ENCODE measurements around the gene C1orf87.
"Not testable (repeated sequence)": the region's sequence is repeated elsewhere in the genome, so short reads cannot be mapped to it uniquely, and the experiment has no call there.

C1orf87 gene

DNA sequence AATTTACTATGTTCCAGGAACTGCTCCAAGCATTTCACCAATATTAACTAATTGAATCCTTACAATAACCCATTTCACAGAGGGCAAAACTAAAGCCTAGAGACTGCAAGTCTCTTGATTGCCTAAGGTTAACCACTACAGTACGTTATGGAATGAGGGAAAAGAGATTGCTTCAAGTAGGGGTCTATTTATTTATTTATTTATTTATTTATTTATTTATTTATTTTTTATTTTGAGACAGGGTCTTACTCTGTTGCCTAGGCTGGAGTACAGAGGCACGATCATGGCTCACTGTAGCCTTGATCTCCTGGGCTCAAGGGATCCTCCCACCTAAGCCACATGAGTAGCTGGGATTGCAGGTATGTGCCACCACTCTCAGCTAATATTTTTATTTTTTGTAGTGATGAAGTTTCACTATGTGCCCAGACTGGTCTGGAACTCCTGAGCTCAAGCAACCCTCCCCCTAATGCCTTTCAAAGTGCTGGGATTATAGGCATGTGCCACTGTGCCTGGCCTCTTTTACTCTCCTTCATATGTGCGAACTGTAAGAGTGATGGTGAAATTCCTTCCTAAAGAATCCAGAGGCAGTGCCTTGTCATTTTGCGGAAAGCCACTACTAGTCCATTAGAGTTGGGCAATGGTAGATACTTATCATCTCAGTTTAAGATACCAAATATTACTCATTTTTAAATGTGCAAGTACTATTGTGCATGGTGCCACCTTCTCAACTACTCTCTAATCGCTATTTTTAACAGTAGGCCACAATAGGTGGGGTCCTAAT lies 81.3 kb downstream of the C1orf87 start:
- H3K4me1 Mint-ChIP-seq (ENCODE audit: low read depth): no peaks in the 10 kb centered on the region

DNA sequence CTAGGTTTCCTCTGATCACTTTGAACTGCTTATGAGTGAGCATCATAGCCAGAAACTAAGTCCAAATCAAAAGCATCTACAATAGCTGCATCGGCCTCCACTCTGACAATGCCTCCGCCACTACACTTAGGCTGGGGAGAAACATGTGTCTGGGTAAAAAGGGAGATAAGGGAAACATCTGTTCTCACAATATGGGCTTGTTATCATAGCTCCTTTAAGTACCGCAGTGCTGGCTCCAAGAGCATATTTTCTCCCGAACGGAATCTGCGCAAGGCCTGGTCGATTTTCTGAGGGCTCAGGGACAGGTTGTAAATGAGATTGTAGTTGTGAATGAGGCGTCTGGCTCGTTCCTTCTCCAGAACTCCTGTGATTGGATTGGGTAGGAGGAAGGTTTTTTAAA lies 83.1 kb downstream of the C1orf87 start:
- Mint-ChIP-seq H3K27ac (no peak overlapping the region), H3K27me3 (peaks cover 4% of the 10 kb centered on the region), H3K4me3 (no peak overlapping the region), H3K9me3 (no peaks in the 10 kb centered on the region), H3K36me3 (ENCODE audit: low read depth) (no peaks in the 10 kb centered on the region), H3K4me1 (ENCODE audit: low read depth) (no peaks in the 10 kb centered on the region)

More for the DNA sequence above, 81.3 kb downstream of the C1orf87 start:
- Mint-ChIP-seq H3K27me3 (peaks cover 15% of the 10 kb centered on the region), H3K36me3 (ENCODE audit: low read depth) (no peaks in the 10 kb centered on the region), H3K4me3 (no peak overlapping the region), H3K27ac (no peak overlapping the region), H3K9me3 (no peaks in the 10 kb centered on the region)

DNA sequence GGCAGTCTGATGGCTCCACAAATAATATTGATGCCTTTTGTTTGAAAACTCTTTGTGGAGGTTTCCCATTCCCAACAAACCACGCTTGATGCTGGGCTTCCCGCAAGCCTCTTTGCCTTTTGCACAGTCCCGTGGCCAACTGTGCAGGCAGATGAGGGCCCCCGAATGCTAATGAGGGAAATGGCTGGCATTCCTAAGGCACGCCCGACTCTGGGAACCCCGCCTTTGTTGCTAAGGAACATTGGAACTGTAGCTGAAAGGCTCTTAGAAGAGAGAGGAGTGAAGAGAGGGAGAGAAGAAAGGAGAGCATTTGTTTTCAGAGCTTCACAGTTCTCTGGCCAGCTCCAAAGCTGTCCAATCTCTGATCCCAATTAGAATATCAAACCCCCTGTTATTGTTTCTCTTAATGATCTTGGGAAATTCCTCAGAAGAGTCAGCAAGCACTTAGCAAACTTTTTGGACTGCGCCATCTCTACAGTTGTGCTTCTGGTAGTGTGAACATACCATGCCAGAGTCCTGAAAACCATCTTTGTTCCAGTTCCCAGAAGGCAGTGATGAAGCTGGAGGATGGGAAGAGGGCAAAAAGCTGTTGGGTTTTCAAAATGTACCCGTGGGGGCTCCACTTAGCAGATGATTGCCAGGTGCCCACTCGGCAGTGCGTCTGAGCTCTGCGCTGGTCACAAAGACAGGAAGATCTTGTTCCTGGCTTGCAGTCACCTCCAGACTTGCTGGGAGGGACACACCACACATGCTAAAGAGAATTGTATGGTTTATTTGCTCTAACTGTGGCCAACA lies 86.9 kb downstream of the C1orf87 start:
- peaks cover 3% of the 10 kb centered on the region for H3K27me3 Mint-ChIP-seq
- H3K4me1 Mint-ChIP-seq (ENCODE audit: low read depth): no peaks in the 10 kb centered on the region
- H3K4me3 Mint-ChIP-seq: no peak overlapping the region
- H3K27ac Mint-ChIP-seq: no peak overlapping the region
- H3K36me3 Mint-ChIP-seq (ENCODE audit: low read depth): no peaks in the 10 kb centered on the region
- no peaks in the 10 kb centered on the region for H3K9me3 Mint-ChIP-seq

DNA sequence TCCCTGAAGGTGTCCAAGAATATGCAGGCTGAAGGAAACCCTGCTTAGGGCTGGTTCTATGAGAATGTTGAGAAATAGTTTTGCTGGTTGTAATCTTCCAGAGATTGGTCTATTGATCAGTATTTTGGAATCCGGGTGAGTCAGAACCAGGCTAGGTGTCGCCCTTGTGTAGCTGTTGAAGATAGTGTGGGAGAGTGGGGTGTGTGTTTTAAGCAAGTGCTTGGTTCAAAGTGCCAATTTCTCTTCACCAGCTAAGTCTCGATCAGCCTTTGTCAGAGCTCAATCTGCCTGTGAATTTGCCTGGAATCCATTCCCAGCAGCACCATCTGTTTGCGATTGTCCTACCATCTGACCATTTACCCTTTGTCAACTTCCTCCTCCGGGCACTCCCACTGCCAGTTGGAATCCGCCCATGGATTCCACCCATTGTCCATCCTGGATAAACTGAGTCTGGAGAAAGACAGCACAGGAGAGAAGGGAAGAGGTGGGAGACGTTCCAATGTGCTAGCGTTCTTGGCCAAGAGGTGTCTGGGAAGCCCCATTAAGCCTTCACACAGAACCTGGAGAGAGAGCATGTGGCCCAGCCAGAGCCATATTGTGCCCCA lies 87.6 kb downstream of the C1orf87 start:
- peaks cover 3% of the 10 kb centered on the region for H3K27me3 Mint-ChIP-seq
- H3K9me3 Mint-ChIP-seq: no peaks in the 10 kb centered on the region
- no peaks in the 10 kb centered on the region for H3K4me1 Mint-ChIP-seq (ENCODE audit: low read depth)
- H3K27ac Mint-ChIP-seq: no peak overlapping the region
- H3K4me3 Mint-ChIP-seq: no peak overlapping the region
- no peaks in the 10 kb centered on the region for H3K36me3 Mint-ChIP-seq (ENCODE audit: low read depth)

DNA sequence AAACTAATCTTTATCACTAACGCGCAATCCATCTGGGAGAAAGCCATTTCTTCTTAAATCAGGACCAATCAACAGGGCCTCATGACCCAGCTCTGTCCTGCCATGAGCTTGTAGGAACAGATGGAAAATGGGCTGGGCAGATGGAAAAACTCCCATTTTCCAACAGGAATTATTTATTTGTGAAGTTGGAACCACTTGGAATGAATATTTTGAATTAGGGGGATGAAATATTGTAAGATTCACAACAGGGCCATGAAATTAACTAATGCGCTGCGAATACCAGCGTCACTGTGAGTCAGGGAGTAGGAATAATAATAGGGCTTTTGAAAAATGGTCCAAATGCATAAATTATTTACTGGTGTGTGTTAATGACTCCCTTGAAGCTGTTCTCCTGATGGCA lies 93.9 kb downstream of the C1orf87 start:
- no peaks in the 10 kb centered on the region for H3K36me3 Mint-ChIP-seq (ENCODE audit: low read depth)
- H3K9me3 Mint-ChIP-seq: no peaks in the 10 kb centered on the region
- no peak overlapping the region for H3K27ac Mint-ChIP-seq
- H3K4me3 Mint-ChIP-seq: no peak overlapping the region
- H3K27me3 Mint-ChIP-seq: peaks cover 17% of the 10 kb centered on the region
- H3K4me1 Mint-ChIP-seq (ENCODE audit: low read depth): no peaks in the 10 kb centered on the region

DNA sequence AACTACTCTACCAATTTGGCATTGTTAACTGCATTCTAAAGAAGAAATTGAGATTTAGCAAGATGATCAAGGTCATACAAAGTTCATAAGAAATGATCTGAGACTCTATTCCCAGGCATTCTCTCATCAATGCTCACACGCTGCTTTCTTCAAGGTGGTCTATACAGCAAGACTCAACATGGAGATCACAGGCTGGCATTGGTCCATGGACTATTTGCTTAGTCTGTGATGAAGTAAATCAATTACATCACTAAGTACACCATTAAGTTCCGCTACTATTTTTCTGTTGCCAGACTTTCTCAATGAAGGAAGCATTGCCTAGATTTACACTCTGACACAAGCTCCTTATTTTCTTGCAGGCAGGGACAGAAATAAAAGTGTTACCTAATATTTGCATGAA lies 95.1 kb downstream of the C1orf87 start:
- H3K27me3 Mint-ChIP-seq: peaks cover 21% of the 10 kb centered on the region
- no peaks in the 10 kb centered on the region for H3K9me3 Mint-ChIP-seq
- no peak overlapping the region for H3K27ac Mint-ChIP-seq
- no peak overlapping the region for H3K4me3 Mint-ChIP-seq
- no peaks in the 10 kb centered on the region for H3K4me1 Mint-ChIP-seq (ENCODE audit: low read depth)
- no peaks in the 10 kb centered on the region for H3K36me3 Mint-ChIP-seq (ENCODE audit: low read depth)

DNA sequence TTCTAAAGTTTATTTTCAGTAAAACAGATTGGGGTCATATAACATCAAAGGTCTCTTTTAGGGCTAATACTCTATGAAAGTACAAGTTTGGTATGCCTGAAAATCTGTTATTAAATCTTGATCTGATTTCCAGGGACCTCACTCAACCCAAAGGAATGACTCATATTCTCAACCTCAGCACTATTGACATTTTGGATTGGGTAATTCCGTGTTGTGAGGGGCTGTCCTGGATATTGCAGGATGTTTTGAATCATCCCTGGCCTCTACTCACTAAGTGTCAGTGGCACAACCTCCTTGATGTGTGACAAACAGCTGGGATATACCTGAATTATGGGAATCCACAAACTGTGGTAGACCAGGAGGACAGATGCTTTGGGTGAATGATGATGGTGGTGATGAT lies 95.5 kb downstream of the C1orf87 start:
- Mint-ChIP-seq H3K27me3 (peaks cover 26% of the 10 kb centered on the region), H3K4me1 (ENCODE audit: low read depth) (no peaks in the 10 kb centered on the region), H3K27ac (no peak overlapping the region), H3K4me3 (no peak overlapping the region), H3K9me3 (no peaks in the 10 kb centered on the region), H3K36me3 (ENCODE audit: low read depth) (no peaks in the 10 kb centered on the region)

DNA sequence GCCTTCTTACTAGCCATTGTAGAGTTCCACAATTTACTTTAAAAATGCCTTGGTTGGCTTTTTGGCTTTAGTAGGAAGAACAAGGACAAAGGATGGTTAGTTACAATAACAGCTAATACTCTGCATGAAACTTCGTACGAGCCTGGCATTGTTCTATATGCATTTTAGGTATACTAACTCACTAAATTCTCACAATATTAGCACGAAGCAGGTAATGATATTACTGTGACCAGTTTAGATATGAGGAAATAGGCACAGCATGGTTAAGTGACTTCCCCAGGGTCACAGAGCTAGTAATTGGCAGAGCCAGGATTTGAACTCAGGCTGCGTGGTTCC lies 96.5 kb downstream of the C1orf87 start:
- Mint-ChIP-seq H3K27me3 (peaks cover 32% of the 10 kb centered on the region), H3K4me3 (no peak overlapping the region), H3K4me1 (ENCODE audit: low read depth) (no peaks in the 10 kb centered on the region), H3K36me3 (ENCODE audit: low read depth) (no peaks in the 10 kb centered on the region), H3K27ac (no peak overlapping the region), H3K9me3 (no peaks in the 10 kb centered on the region)

DNA sequence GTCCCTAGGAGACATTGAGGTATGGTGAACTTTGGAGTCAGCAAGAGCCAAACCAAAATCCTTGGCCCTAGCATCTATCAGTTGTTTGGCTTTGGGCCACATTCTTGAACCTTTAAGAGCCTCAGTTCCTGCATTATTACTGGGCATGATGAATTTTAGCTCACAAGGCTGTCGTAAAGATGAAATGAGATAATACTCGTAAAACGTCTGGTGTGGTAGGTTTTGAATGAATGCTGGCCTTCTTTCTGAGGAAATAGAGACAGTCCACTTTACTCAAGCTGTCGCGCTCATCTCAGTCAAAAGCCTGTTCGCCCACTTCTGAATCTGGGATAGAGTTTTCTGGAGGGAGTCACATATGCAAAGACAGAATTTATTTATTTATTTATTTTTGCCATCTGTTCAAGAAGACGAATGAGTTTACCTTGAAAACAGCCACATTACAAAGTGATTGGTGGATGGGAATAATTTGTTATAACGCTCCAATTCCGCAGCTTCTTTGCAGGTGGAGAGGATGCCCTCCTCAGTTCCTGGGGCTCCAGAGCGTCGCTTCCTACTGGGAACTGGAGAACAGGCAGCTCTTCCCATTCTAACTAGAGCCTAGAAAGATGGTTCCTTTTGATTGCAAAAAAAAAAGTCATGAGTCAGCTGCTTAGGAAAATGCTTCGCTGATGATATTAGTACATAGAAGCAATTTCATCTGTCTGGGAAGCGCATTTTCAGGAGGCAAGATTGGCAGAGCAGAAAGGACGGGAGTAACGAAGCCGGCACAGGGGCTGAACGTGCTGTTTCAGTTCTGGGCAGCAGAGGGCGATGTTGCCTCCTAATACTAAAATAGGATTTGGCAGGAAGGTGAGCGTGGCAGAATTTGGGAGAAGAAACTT lies 97.1 kb downstream of the C1orf87 start:
- no peak overlapping the region for H3K4me3 Mint-ChIP-seq
- no peak overlapping the region for H3K27ac Mint-ChIP-seq
- peaks cover 33% of the 10 kb centered on the region for H3K27me3 Mint-ChIP-seq
- H3K9me3 Mint-ChIP-seq: no peaks in the 10 kb centered on the region
- no peaks in the 10 kb centered on the region for H3K36me3 Mint-ChIP-seq (ENCODE audit: low read depth)
- H3K4me1 Mint-ChIP-seq (ENCODE audit: low read depth): no peaks in the 10 kb centered on the region

DNA sequence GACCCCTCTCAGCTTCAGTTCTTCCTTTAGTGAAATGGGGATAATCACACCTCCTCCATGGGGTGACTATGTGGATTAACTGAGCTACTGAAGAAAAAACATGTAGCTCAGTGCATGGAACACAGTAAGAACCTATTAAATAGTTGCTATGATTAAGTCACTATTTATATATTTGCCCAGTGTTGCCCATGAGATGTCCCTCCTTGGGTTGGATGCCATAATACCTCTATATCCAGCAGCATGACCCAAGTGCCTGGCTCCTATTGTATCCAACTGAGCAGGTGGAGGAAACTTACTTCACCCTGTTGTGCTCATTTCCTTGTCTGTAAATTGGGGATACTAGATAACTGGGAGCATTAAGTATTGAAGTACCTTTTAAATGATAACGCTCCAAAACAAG lies 99.9 kb downstream of the C1orf87 start:
- H3K4me3 Mint-ChIP-seq: no peak overlapping the region
- peaks cover 33% of the 10 kb centered on the region for H3K27me3 Mint-ChIP-seq
- H3K36me3 Mint-ChIP-seq (ENCODE audit: low read depth): no peaks in the 10 kb centered on the region
- H3K27ac Mint-ChIP-seq: no peak overlapping the region
- H3K4me1 Mint-ChIP-seq (ENCODE audit: low read depth): no peaks in the 10 kb centered on the region
- H3K9me3 Mint-ChIP-seq: no peaks in the 10 kb centered on the region

DNA sequence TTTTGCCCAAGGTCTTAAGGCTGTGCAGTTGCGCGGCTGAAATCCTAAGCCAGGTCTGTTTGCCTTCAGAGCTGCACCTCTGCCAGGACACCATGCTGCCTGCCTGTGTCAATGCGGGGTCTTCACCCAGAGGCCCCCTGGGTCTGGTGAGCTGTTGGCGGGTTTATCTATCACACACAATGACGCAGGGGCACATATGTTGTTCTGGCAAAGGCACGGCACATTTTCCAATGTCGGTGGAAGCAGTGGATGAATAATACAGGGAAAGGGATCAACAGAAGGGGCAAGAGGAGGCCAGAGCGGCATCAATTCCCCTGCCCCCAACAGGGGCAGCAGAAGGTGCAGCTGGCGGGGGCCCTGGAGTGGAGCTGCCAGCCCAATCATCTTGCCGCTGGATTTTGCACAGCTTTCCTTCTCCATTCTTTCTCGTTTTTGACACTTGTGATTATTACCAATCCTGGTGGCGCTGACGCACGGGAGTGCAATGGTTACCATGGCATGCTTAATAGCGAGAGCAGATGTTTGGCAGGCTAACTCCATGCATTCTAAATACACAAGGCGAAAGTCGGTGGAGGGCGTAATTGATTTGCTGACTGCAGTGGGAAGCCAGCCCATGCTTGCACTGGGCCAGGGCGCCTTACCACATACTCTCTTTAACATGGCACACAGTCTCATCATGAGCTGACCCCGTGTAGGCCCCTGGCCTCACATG lies 101.2 kb downstream of the C1orf87 start:
- H3K4me1 Mint-ChIP-seq (ENCODE audit: low read depth): no peaks in the 10 kb centered on the region
- H3K27ac Mint-ChIP-seq: no peak overlapping the region
- H3K36me3 Mint-ChIP-seq (ENCODE audit: low read depth): no peaks in the 10 kb centered on the region
- no peak overlapping the region for H3K4me3 Mint-ChIP-seq
- peaks cover 33% of the 10 kb centered on the region for H3K27me3 Mint-ChIP-seq
- no peaks in the 10 kb centered on the region for H3K9me3 Mint-ChIP-seq

DNA sequence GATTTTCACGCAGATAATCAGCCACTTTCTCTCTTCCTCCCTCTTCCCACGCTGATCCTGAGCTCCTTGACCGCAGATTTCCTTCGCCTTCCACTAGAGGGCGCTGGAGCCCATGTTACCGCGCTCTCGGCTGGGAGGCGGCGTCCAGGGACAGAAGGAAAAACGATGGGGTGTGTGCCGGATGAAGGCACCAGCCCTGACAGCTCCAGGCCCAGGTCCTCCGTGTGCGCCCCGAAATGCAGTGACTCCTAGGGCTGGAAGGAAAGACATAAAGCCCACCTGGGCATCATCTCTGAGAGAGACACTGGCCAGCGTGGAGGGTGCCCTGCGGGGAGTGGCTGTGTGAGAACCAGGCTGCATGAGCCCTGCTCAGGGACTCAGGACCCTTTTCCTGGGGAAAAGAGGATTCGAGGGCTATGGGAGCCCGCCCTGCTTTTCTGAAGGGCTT lies 102.1 kb downstream of the C1orf87 start:
- no peaks in the 10 kb centered on the region for H3K9me3 Mint-ChIP-seq
- H3K27me3 Mint-ChIP-seq: peaks cover 28% of the 10 kb centered on the region
- no peak overlapping the region for H3K4me3 Mint-ChIP-seq
- no peaks in the 10 kb centered on the region for H3K4me1 Mint-ChIP-seq (ENCODE audit: low read depth)
- no peak overlapping the region for H3K27ac Mint-ChIP-seq
- H3K36me3 Mint-ChIP-seq (ENCODE audit: low read depth): no peaks in the 10 kb centered on the region

DNA sequence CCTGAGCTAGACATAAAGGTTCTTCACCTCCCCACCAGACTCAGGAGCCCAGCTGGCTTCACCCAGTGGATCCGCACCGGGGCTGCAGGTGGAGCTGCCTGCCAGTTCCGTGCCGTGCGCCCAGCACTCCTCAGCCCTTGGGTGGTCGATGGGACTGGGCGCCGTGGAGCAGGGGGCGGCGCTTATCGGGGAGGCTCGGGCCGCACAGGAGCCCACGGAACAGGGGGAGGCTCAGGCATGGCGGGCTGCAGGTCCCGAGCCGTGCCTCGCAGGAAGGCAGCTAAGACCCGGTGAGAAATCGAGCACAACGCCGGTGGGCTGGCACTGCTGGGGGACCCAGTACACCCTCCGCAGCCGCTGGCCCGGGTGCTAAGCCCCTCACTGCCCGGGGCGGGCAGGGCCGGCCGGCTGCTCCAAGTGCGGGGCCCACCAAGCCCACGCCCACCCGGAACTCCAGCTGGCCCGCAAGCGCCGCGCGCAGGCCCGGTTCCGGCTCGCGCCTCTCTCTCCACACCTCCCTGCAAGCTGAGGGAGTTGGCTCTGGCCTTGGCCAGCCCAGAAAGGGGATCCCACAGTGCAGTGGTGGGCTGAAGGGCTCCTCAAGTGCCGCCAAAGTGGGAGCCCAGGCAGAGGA lies 103.9 kb downstream of the C1orf87 start:
- H3K4me1 Mint-ChIP-seq (ENCODE audit: low read depth); H3K9me3 Mint-ChIP-seq; H3K4me3 Mint-ChIP-seq; H3K27ac Mint-ChIP-seq; H3K36me3 Mint-ChIP-seq (ENCODE audit: low read depth): not testable (repeated sequence)
- H3K27me3 Mint-ChIP-seq: peaks cover 15% of the 10 kb centered on the region

DNA sequence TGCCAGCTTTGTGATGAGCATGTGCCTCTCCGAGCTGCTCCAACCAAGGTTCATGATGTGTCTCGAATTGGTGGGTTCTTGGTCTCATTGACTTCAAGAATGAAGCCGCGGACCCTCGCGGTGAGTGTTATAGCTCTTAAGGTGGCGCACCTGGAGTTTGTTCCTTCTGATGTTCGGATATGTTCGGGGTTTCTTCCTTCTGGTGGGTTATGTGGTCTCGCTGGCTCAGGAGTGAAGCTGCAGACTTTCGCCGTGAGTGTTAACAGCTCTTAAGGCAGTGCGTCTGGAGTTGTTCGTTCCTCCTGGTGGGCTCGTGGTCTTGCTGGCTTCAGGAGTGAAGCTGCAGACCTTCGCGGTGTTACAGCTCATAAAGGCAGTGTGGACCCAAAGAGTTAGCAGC lies 104.8 kb downstream of the C1orf87 start:
- not testable (repeated sequence) for H3K27ac Mint-ChIP-seq; H3K36me3 Mint-ChIP-seq (ENCODE audit: low read depth); H3K4me1 Mint-ChIP-seq (ENCODE audit: low read depth); H3K9me3 Mint-ChIP-seq; H3K4me3 Mint-ChIP-seq
- H3K27me3 Mint-ChIP-seq: peaks cover 11% of the 10 kb centered on the region
